GM18526 (cell line): ENCODE measurements around the gene PITPNM2.

ENCODE experiments used
- POLR2A ChIP-seq: IDR thresholded peaks from 3 replicates; pipeline ENCODE4 v1.6.1; 2011; ENCODE audit not compliant: insufficient read length; ENCODE audit errors: extremely low read depth

The PITPNM2 gene

GRCh38 chr12:123134271-123134671 is 16.6 kb downstream of the PITPNM2 start:
- no peak for TF ChIP-seq POLR2A

- no peak for TF ChIP-seq POLR2A
These were observed 17.2 kb downstream of the PITPNM2 start for GRCh38 chr12:123133701-123134100.

GRCh38 chr12:123132951-123133619 is 17.8 kb downstream of the PITPNM2 start:
- TF ChIP-seq POLR2A, result no peak

GRCh38 chr12:123131879-123132402 is 18.9 kb downstream of the PITPNM2 start:
- no peak for TF ChIP-seq POLR2A

- TF ChIP-seq POLR2A, result no peak
These were observed 19.5 kb downstream of the PITPNM2 start for GRCh38 chr12:123131291-123131832.

- no peak for TF ChIP-seq POLR2A
These were observed 21.3 kb downstream of the PITPNM2 start for GRCh38 chr12:123129621-123130020.

GRCh38 chr12:123127182-123127495 is 23.8 kb downstream of the PITPNM2 start:
- no peak for TF ChIP-seq POLR2A

GRCh38 chr12:123126294-123127181 is 24.4 kb downstream of the PITPNM2 start:
- no peak for TF ChIP-seq POLR2A

- no peak for TF ChIP-seq POLR2A
These were observed 28.3 kb downstream of the PITPNM2 start for GRCh38 chr12:123122626-123123025.

GRCh38 chr12:123121670-123122069 is 29.2 kb downstream of the PITPNM2 start:
- no peak for TF ChIP-seq POLR2A

GRCh38 chr12:123120452-123121166 is 30.3 kb downstream of the PITPNM2 start:
- TF ChIP-seq POLR2A, result no peak

- no peak for TF ChIP-seq POLR2A
These were observed 31.1 kb downstream of the PITPNM2 start for GRCh38 chr12:123119808-123120207.

GRCh38 chr12:123118497-123118896 is 32.4 kb downstream of the PITPNM2 start:
- no peak for TF ChIP-seq POLR2A

GRCh38 chr12:123115409-123116121 is 35.3 kb downstream of the PITPNM2 start:
- no peak for TF ChIP-seq POLR2A

GRCh38 chr12:123114304-123115083 is 36.4 kb downstream of the PITPNM2 start:
- TF ChIP-seq POLR2A, result no peak
